PC-3 (cell line): ENCODE data around the gene CFAP206. TPM values are rescaled to one million over a fixed set of nuclear protein-coding genes. Genes with fewer than 3 reads are reported as not detected.

Experiments used
- ATAC-seq: fragments of 200-7000 bp; cut with Tn5 transposase; 2 replicates; pipeline ENCODE4 v1.9.1; 2020; ENCODE audit warnings: mild to moderate bottlenecking, moderate library complexity
- BruUV-seq: library from RNA; stranded (reverse); fragments of 400-500 nt; replicated peaks from 2 replicates; lab custom pipeline; 2021; lab: Mats Ljungman, UMichigan
- CTCF ChIA-PET: fragments of 300-600 bp; sonication (Branson Sonifier 250); formaldehyde crosslinking; loops from one replicate; lab custom pipeline; 2022; ENCODE audit warnings: antibody characterized with exemption; lab: Charles Lee
- POLR2A ChIA-PET: fragments of 300-600 bp; sonication (Branson Sonifier 250); formaldehyde crosslinking; loops from one replicate; lab custom pipeline; 2022; ENCODE audit warnings: antibody characterized with exemption; ENCODE audit not compliant: unreplicated experiment; lab: Charles Lee
- DNase-seq: peaks from one replicate; pipeline ENCODE4 v3.0.0-alpha.2; 2015
- H2AFZ ChIP-seq: fragments of 300-600 bp; sonication (generic); 2 replicates; pipeline ENCODE4 v1.6.0; 2016; ENCODE audit warnings: antibody characterized with exemption, low read length
- H3F3A ChIP-seq: fragments of 300-600 bp; sonication (generic); one replicate; pipeline ENCODE4 v1.6.0; 2017; ENCODE audit warnings: antibody characterized with exemption, low read length, control low read depth, mild to moderate bottlenecking; ENCODE audit not compliant: unreplicated experiment
- H3K27ac ChIP-seq: fragments of 300-600 bp; sonication (generic); 2 replicates; pipeline ENCODE4 v1.5.1; 2016; ENCODE audit warnings: mild to moderate bottlenecking, low read length
- H3K27me3 ChIP-seq: fragments of 300-600 bp; sonication (generic); 2 replicates; pipeline ENCODE4 v1.6.1; 2016; ENCODE audit warnings: low read length, mixed read lengths
- H3K36me3 ChIP-seq: fragments of 300-600 bp; sonication (generic); 2 replicates; pipeline ENCODE4 v1.6.1; 2016; ENCODE audit warnings: low read depth, mixed run types, low read length, mixed read lengths
- H3K4me1 ChIP-seq: fragments of 300-600 bp; sonication (generic); 2 replicates; pipeline ENCODE4 v1.5.1; 2016; ENCODE audit warnings: low read length; ENCODE audit not compliant: insufficient read depth
- H3K4me2 ChIP-seq: fragments of 300-600 bp; sonication (generic); 2 replicates; pipeline ENCODE4 v1.6.0; 2016; ENCODE audit warnings: low read length
- H3K4me3 ChIP-seq: fragments of 300-600 bp; sonication (generic); 2 replicates; pipeline ENCODE4 v1.5.1; 2016; ENCODE audit warnings: mild to moderate bottlenecking, low read length, mixed read lengths
- H3K79me2 ChIP-seq: fragments of 300-600 bp; sonication (generic); 2 replicates; pipeline ENCODE4 v1.6.1; 2017; ENCODE audit warnings: low read length, mixed read lengths
- H3K9ac ChIP-seq: fragments of 300-600 bp; sonication (generic); 2 replicates; pipeline ENCODE4 v1.6.0; 2016; ENCODE audit warnings: mild to moderate bottlenecking, low read length
- H3K9me2 ChIP-seq: fragments of 300-600 bp; sonication (generic); replicated peaks from 2 replicates; pipeline ENCODE4 v1.6.1; 2016; ENCODE audit warnings: mixed run types, low read length, mixed read lengths
- H3K9me3 ChIP-seq: fragments of 300-600 bp; sonication (generic); 2 replicates; pipeline ENCODE4 v1.6.1; 2016; ENCODE audit warnings: low read length, mixed read lengths
- H4K20me1 ChIP-seq: fragments of 300-600 bp; sonication (generic); 2 replicates; pipeline ENCODE4 v1.6.1; 2016; ENCODE audit warnings: low read length, mixed read lengths
- EZH2 ChIP-seq: fragments of 300-600 bp; sonication (generic); IDR thresholded peaks from one replicate; pipeline ENCODE4 v1.6.1; 2017; ENCODE audit warnings: antibody characterized with exemption, mild to moderate bottlenecking, low read length; ENCODE audit not compliant: unreplicated experiment
- EZH2phosphoT487 ChIP-seq: fragments of 300-600 bp; sonication (generic); IDR thresholded peaks from 2 replicates; pipeline ENCODE4 v1.6.1; 2018; ENCODE audit warnings: mild to moderate bottlenecking, antibody characterized with exemption, low read length, borderline replicate concordance
- intact Hi-C: fragments of 100-400 bp; cut with micrococcal nuclease; formaldehyde crosslinking; loops from 2 replicates; pipeline ENCODE4 v1.9.0; 2023
- total RNA-seq: library from RNA; depleted of rRNA; stranded (reverse); fragments of >200 nt; gene quantifications from 2 replicates; pipeline ENCODE4 v1.2.3, GENCODE V29; 2014
- TF ChIP-seq, protein P1 (sequence below): fragments of 300-600 bp; sonication (generic); conservative IDR thresholded peaks from 2 replicates; pipeline ENCODE4 v1.5.1; 2017; ENCODE audit warnings: antibody characterized with exemption, low read depth, mild to moderate bottlenecking, low read length

Gene CFAP206
- total RNA-seq, 1 experiment from 2014 or later = 0.07 TPM

DNA sequence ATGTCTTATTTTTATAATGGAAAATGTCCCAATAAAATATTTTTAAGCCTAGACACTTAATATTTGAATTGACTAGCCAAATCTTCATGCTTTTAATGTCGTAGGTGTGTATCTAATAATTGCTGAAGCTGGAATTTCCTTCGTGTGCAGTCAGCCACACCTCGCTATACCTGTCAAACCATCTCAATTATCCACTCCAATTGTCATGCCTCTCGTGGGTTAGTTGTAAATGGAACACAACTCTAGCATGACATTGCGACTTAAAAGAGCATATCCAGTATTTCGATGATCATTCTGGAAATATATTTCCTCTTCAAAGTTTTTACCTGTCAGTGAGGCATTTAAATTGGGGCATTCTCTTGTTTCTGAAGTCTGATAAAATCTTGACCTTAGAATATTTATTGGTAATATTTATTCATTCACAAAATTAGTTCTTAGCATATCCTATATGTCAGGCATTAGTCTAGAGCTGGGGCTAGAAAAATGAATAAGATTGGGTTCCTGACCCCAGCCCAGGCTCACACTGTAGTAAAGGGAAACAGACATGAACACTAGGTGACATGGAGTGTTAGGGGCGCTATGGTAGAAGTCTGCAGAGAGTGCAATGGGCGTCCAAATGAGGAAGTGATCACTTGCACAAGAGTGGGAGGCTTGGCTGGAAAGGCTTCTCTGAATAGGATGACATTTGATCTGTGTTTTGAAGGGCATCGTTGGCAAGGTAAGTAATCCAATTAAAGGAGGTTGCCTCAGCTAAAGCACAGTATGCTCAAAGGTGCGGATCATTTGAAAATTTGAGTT lies 11.0 kb upstream of the CFAP206 start:
- Histone ChIP-seq H3K79me2 (no peaks in the 10 kb centered on the region), H3K9me3 (no peaks in the 10 kb centered on the region), H3K36me3 (no peaks in the 10 kb centered on the region), H3K27me3 (no peaks in the 10 kb centered on the region), H3K4me2 (no peak overlapping the region), H3K9ac (no peak overlapping the region), H3K27ac (no peak overlapping the region), H3K4me3 (no peak overlapping the region), H4K20me1 (no peaks in the 10 kb centered on the region), H3K4me1 (no peaks in the 10 kb centered on the region), H3F3A (no peaks in the 10 kb centered on the region), H2AFZ (no peak overlapping the region), H3K9me2 (no peaks in the 10 kb centered on the region)
- no peak for ATAC-seq
- intact Hi-C loops = no loop called here
- BruUV-seq = no TSS peak
- CTCF ChIA-PET = no interaction called here
- no peak for DNase-seq
- POLR2A ChIA-PET = no interaction called here
- TF ChIP-seq, protein P1, sequence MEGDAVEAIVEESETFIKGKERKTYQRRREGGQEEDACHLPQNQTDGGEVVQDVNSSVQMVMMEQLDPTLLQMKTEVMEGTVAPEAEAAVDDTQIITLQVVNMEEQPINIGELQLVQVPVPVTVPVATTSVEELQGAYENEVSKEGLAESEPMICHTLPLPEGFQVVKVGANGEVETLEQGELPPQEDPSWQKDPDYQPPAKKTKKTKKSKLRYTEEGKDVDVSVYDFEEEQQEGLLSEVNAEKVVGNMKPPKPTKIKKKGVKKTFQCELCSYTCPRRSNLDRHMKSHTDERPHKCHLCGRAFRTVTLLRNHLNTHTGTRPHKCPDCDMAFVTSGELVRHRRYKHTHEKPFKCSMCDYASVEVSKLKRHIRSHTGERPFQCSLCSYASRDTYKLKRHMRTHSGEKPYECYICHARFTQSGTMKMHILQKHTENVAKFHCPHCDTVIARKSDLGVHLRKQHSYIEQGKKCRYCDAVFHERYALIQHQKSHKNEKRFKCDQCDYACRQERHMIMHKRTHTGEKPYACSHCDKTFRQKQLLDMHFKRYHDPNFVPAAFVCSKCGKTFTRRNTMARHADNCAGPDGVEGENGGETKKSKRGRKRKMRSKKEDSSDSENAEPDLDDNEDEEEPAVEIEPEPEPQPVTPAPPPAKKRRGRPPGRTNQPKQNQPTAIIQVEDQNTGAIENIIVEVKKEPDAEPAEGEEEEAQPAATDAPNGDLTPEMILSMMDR = no peak
- no peak for TF ChIP-seq EZH2phosphoT487
- no peak for TF ChIP-seq EZH2

GRCh38 chr6:87397656-87398055 lies 10.1 kb upstream of the CFAP206 start:
- Histone ChIP-seq H3K4me3 (no peak overlapping the region), H3F3A (no peaks in the 10 kb centered on the region), H3K9me2 (no peaks in the 10 kb centered on the region), H3K79me2 (no peaks in the 10 kb centered on the region), H3K4me2 (no peak overlapping the region), H3K9ac (no peak overlapping the region), H3K4me1 (no peaks in the 10 kb centered on the region), H3K9me3 (no peaks in the 10 kb centered on the region), H3K27me3 (no peaks in the 10 kb centered on the region), H3K36me3 (no peaks in the 10 kb centered on the region), H2AFZ (no peak overlapping the region), H3K27ac (no peak overlapping the region), H4K20me1 (no peaks in the 10 kb centered on the region)
- POLR2A ChIA-PET = interaction anchor here (0.8 kb wide), 1 partner anchor 106 kb away, joined by 10 read pairs; no protein-coding TSS in a partner anchor
- TF ChIP-seq EZH2 = no peak
- TF ChIP-seq, protein P1 = no peak
- TF ChIP-seq EZH2phosphoT487 = no peak
- CTCF ChIA-PET = no interaction called here
- intact Hi-C loops = no loop called here
- BruUV-seq = no TSS peak
- no peak for ATAC-seq
- DNase-seq = no peak

DNA sequence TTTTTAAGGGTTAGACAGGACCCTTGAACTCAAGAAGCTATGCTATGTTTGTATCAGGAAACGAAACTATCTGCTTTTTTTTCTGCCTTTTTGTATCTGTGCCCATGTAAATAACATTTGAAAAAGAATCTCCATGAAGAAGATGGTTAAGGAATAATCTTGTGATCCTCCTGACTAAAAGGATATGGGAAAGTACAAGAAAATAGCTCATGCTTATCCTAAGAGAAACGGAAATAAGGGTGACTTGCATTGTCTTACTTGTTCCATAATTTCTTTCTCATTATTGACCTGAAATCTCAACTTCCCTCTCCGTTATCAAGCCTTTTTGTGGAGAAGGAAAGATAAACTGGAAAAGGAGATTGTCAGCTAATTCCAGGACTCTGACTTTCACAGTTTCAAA lies 5.9 kb upstream of the CFAP206 start:
- no peak for ATAC-seq
- H3K27ac ChIP-seq = no peak overlapping the region
- BruUV-seq = no TSS peak

More for the DNA sequence above, 5.9 kb upstream of the CFAP206 start:
- POLR2A ChIA-PET = no interaction called here
- no peaks in the 10 kb centered on the region for H4K20me1 ChIP-seq
- DNase-seq = no peak
- 0 out of 2 replicates have a peak, but pooled peaks cover under 1% of the 10 kb centered on the region for H3K4me1 ChIP-seq
- H3F3A ChIP-seq = no peaks in the 10 kb centered on the region
- H3K9me3 ChIP-seq = no peaks in the 10 kb centered on the region
- no peaks in the 10 kb centered on the region for H3K36me3 ChIP-seq
- H3K9ac ChIP-seq = no peak overlapping the region
- no peaks in the 10 kb centered on the region for H3K27me3 ChIP-seq
- H2AFZ ChIP-seq = no peak overlapping the region
- intact Hi-C loops = loop anchor here (10.0 kb wide), 1 partner anchor 203 kb away; no protein-coding TSS in a partner anchor
- no peaks in the 10 kb centered on the region for H3K79me2 ChIP-seq
- H3K4me3 ChIP-seq = no peak overlapping the region
- TF ChIP-seq, protein P1 = no peak
- no peak for TF ChIP-seq EZH2phosphoT487
- no peak for TF ChIP-seq EZH2
- CTCF ChIA-PET = no interaction called here
- no peaks in the 10 kb centered on the region for H3K9me2 ChIP-seq
- H3K4me2 ChIP-seq = no peak overlapping the region
